GM18870 (cell line): ENCODE results near the gene SERGEF.

Experiments used
- ATAC-seq: cut with Tn5 transposase; IDR thresholded peaks from one replicate; pipeline ENCODE4 v1.9.1; 2021; ENCODE audit warnings: moderate library complexity; ENCODE audit not compliant: unreplicated experiment

SERGEF gene

DNA sequence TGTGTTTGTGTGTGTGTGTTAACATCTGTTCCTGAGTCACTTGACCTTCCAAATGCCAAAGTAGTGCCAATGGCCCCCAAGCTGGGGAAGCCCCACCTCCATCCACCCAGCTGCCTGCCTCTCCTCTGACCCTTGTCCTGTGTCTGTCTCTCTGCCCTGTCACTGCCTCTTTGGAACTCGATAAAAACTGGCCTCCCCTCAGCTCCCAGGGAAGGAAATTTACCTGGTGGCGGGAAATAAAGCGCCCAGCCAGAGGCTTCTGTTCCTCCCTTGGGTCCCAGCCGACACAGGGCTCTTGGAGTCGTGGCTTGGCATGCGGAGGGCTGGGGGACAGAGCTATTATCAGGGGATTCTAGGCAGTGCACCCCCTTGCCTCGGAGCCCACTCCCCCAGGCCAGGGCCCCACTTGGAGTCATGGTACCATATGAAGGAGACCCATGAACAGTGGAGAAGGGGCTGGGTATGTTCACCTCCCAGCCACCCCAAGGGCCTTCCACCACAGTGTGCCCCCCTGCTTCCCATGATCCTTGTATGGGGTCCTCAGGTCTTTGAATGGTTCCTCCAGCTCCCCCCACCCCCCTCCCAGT, 272.1 kb downstream of the SERGEF start:
- ATAC-seq: no peak

DNA sequence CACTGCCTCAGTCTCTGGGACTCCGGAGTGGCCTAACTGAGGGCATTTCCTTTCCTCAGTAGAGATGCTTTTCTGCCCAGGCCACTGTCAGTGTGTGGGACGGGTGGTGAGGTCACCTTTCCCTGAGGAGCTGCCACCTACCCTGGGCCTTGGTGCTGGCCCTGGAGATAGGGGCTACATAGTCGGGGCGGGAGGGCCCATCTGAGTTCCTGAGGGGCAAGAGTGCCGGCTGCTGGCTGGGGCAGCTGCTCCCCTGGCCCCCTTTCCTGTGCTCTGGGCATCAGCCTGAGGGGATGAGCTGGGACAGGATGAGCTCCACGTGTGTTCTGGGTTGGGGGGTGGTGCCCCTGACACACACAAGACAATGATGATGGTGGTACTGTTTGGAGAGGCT, 272.9 kb downstream of the SERGEF start:
- ATAC-seq: no peak

DNA sequence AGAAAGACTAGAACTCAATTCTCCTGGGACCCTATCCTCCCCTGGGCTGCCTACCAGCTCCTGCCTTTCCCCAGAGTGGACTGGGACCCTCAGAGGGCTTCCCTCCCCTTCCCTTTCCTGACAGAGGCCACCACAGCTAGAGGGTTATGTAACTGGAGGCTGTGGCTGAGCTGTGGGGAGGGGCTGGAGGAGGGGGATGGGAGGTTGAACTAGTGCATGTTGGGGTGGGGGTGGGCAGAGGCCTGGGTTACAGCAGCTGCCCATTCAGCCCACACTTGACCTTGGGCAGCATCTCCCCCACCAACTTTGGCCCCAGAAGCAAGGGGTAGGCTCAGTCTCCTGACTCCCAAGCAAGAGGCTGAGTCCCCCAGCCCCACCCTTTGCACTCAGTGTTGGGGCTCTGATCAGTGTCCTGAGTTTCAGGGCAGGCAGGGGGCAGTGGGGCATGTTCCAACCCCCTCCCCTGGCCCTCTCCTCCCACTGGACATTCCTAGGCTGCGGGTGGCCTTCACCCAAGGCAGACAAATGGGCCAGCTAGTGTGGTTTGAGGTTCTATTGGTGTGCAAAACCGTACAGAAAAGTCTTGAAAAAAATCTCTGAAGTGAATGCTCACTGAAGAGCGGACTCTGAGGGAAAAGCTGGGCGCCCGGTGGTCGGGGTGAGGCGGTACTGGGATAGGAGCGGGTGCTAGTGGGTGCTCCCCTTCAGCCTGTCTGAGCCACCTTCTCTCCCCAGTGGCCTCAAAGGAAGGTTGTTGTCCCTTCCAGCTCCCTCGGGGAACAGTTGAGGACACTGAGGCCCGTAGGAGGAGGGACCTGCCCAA, 274.5 kb downstream of the SERGEF start:
- ATAC-seq: no peak
